Psoas muscle (tissue), 8 donors: Measurements from ENCODE around the gene TDRD1. TPM values are rescaled to one million over a fixed set of nuclear protein-coding genes. Genes with fewer than 3 reads are reported as not detected.

ENCODE experiments used
- ATAC-seq, 4 donors: fragments of 200-7000 bp; cut with Tn5 transposase; one replicate each; pipeline ENCODE4 v1.9.1; 2020; ENCODE audit warnings: moderate library complexity in 3 of 4, mild to moderate bottlenecking in 2 of 4
- DNase-seq, 2 donors: peaks; one replicate each; pipeline ENCODE4 v3.0.0-alpha.2; 2020
- H3K27ac ChIP-seq: fragments of 200-600 bp; one replicate; pipeline ENCODE4 v1.8.0; 2022
- H3K27me3 ChIP-seq, 3 donors: fragments of 200-600 bp in 1 of 3; one replicate each; pipeline versions ENCODE4 v1.6.1 to v1.8.0; 2013 to 2022; ENCODE audit warnings: low read length in 2 of 3, mild to moderate bottlenecking in 2 of 3, moderate library complexity in 1 of 3; ENCODE audit not compliant: insufficient read depth in 3 of 3
- H3K36me3 ChIP-seq, 2 donors: fragments of 200-600 bp in 1 of 2; one replicate each; pipeline versions ENCODE4 v1.6.1 to v1.8.0; 2013 to 2022; ENCODE audit warnings: low read depth in 1 of 2, mild to moderate bottlenecking in 1 of 2, moderate library complexity in 1 of 2; ENCODE audit not compliant: insufficient read depth in 1 of 2
- H3K4me1 ChIP-seq: fragments of 200-600 bp; one replicate; pipeline ENCODE4 v1.8.0; 2022
- H3K4me3 ChIP-seq: fragments of 200-600 bp; one replicate; pipeline ENCODE4 v1.8.0; 2022; ENCODE audit warnings: mild to moderate bottlenecking
- H3K9me3 ChIP-seq: fragments of 200-600 bp; one replicate; pipeline ENCODE4 v1.8.0; 2022
- WGBS, 3 donors: extraction: QIAGEN DNeasy Blood & Tissue Kit; methylation state at CpG; one replicate each; pipeline versions ENCODE4 v1.1.6 to v1.1.7; 2013; 5-methylcytosine and 5-hydroxymethylcytosine counted together
- intact Hi-C, 2 donors: fragments of 100-400 bp; cut with DNase I; formaldehyde crosslinking; loops; one replicate each; pipeline versions ENCODE4 v1.11.0 to v1.14.2; 2022
- polyA plus RNA-seq, 3 donors: library from polyadenylated mRNA; stranded (reverse); fragments of 200-250 nt; gene quantifications; one replicate each; pipeline ENCODE4 v1.2.3, GENCODE V29; 2013
- total RNA-seq, 4 donors: library from RNA; stranded (reverse); fragmentation: NEBNext Ultra II Directional in 2 of 4; extraction: Animal tissue kit (Norgen Biotek cat#: 25700) in 2 of 4; gene quantifications; one replicate each; pipeline versions ENCODE4 v1.2.1 to v1.2.4, GENCODE V29; 2021 to 2023
- TF ChIP-seq, protein P1 (sequence below): fragments of 200-600 bp; IDR thresholded peaks from one replicate; pipeline ENCODE4 v1.8.0; 2022; ENCODE audit warnings: antibody characterized with exemption
- donor health status: healthy with polysubstance abuse.
- donor health status: DM: no; HTN: no; CAD: no; lungs with moderate emphysema.
- donor health status: Bipolar disorder and iron deficiency.
- donor health status: healthy.
- donor health status: DM: yes; HTN: yes; CAD: no.
- donor health status: DM: no; HTN: no; CAD: no.
- donor health status: DM: no; HTN: no; CAD: no.
- donor health status: DM: yes; HTN: yes; CAD: no.

TDRD1 gene
- total and polyA plus RNA-seq, 7 donors: 0.03 to 0.26 (median 0.20) TPM; not detected in 4

DNA sequence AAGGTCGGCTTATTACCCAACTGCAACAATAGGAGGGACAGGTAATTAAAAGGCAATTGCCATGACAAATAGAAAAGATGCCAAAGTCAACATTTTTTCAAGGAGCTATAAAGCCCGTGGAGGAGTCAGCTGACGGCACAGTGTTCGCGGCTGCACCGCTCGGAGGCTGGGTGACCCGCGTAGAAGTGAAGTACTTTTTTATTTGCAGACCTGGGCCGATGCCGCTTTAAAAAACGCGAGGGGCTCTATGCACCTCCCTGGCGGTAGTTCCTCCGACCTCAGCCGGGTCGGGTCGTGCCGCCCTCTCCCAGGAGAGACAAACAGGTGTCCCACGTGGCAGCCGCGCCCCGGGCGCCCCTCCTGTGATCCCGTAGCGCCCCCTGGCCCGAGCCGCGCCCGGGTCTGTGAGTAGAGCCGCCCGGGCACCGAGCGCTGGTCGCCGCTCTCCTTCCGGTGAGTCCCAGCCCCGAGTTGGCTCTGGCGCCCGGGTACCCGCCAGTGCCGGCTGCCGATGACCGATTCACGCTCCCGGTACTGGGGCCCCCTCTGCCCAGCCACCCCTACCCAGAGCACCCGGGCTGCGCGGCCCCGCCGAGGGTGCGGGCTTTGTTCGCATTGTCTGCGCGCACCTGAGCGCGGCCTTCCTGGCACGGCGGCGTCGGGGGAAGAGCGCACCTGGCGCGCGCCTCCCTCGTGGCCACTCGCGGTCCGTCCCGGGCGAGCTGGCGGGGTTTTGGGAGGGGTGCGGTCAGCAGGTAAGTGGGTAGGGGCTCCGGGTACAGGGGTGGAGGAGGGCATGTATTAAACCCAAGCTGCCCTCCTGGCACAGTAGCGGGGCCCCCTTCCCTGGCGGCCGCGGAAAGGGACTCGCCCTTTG, 60.2 kb downstream of the TDRD1 start, which contains the start of gene VWA2:
Gene VWA2, plus strand, starts transcription at position 138 of the 877 bp plus-strand sequence. CDS start 9,460 bp downstream, outside the sequence.
- 6 to 9% (median 7%) methylated on average over 73 to 79 of the region's 79 CpGs for WGBS, 3 donors
- H3K27me3 ChIP-seq: peaks cover 0 to 73% (median 2%) of the 10 kb centered on the region in 3 donors

DNA sequence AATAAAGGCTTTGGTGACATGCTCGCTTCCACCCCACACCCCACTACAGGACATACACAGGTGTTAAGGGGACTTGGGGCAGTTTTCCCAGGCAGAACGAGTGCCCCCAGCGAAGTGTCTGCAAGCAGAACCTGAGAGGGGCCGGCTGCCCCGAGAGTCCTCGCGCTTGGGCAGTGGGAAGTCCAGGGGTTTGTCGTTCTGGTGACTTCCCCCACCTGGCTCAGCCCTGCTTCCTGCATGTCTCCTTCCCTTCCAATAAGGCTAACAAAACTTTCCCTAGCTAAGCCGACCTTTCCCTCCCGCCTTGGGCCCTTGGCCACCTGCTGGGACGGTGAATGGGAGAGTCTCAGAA, 60.8 kb downstream of the TDRD1 start:
- H3K9me3 ChIP-seq: no peaks in the 10 kb centered on the region
- H3K36me3 ChIP-seq: no peaks in the 10 kb centered on the region
- H3K27ac ChIP-seq: no peak overlapping the region
- intact Hi-C loops: no loop called here
- WGBS, 3 donors: 75 to 84% (median 78%) methylated on average over 11 of the region's 11 CpGs
- DNase-seq (no peak), ATAC-seq (no peak)
- peaks cover 9% of the 10 kb centered on the region for H3K4me1 ChIP-seq
- TF ChIP-seq, protein P1, sequence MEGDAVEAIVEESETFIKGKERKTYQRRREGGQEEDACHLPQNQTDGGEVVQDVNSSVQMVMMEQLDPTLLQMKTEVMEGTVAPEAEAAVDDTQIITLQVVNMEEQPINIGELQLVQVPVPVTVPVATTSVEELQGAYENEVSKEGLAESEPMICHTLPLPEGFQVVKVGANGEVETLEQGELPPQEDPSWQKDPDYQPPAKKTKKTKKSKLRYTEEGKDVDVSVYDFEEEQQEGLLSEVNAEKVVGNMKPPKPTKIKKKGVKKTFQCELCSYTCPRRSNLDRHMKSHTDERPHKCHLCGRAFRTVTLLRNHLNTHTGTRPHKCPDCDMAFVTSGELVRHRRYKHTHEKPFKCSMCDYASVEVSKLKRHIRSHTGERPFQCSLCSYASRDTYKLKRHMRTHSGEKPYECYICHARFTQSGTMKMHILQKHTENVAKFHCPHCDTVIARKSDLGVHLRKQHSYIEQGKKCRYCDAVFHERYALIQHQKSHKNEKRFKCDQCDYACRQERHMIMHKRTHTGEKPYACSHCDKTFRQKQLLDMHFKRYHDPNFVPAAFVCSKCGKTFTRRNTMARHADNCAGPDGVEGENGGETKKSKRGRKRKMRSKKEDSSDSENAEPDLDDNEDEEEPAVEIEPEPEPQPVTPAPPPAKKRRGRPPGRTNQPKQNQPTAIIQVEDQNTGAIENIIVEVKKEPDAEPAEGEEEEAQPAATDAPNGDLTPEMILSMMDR: no peak
- H3K4me3 ChIP-seq: no peak overlapping the region
- peaks cover 0 to 71% (median 2%) of the 10 kb centered on the region in 3 donors for H3K27me3 ChIP-seq

More for the DNA sequence above, 60.2 kb downstream of the TDRD1 start, which contains the start of gene VWA2:
- peak; percentile 37 to 76 (median 68) for ATAC-seq
- intact Hi-C loops: no loop called here
- H3K4me3 ChIP-seq: peak within 1 kb of the TSS; percentile 65
- H3K36me3 ChIP-seq: no peaks in the 10 kb centered on the region
- TF ChIP-seq, protein P1: peak; percentile 13
- H3K27ac ChIP-seq: no peak within 1 kb of the TSS
- H3K4me1 ChIP-seq: peaks cover 9% of the 10 kb centered on the region
- H3K9me3 ChIP-seq: no peaks in the 10 kb centered on the region
- DNase-seq: peak; percentile 18 to 55

GRCh38 chr10:114242235-114242634, 63.1 kb downstream of the TDRD1 start:
- 83 to 85% (median 85%) methylated on average over 9 of the region's 9 CpGs for WGBS, 3 donors
- Histone ChIP-seq H3K36me3 (no peaks in the 10 kb centered on the region), H3K27ac (no peak overlapping the region), H3K27me3 (peaks cover 0 to 56% (median 2%) of the 10 kb centered on the region in 3 donors), H3K4me3 (no peak overlapping the region), H3K9me3 (no peaks in the 10 kb centered on the region), H3K4me1 (peaks cover 9% of the 10 kb centered on the region)
- intact Hi-C loops: no loop called here
- TF ChIP-seq, protein P1: no peak
- DNase-seq (no peak), ATAC-seq (no peak)

GRCh38 chr10:114243661-114244060, 64.5 kb downstream of the TDRD1 start:
- no peak for ATAC-seq
- peaks cover 9% of the 10 kb centered on the region for H3K4me1 ChIP-seq
- H3K27me3 ChIP-seq: peaks cover 0 to 42% (median 2%) of the 10 kb centered on the region in 3 donors
- WGBS, 3 donors: 57 to 62% (median 58%) methylated on average over 9 of the region's 9 CpGs
- H3K4me3 ChIP-seq: no peak overlapping the region
- no peaks in the 10 kb centered on the region for H3K9me3 ChIP-seq
- DNase-seq: no peak
- no peaks in the 10 kb centered on the region for H3K36me3 ChIP-seq
- TF ChIP-seq, protein P1: no peak
- intact Hi-C loops: no loop called here
- H3K27ac ChIP-seq: no peak overlapping the region
